ENCODE data around the gene PSMG3.

Gene PSMG3

DNA sequence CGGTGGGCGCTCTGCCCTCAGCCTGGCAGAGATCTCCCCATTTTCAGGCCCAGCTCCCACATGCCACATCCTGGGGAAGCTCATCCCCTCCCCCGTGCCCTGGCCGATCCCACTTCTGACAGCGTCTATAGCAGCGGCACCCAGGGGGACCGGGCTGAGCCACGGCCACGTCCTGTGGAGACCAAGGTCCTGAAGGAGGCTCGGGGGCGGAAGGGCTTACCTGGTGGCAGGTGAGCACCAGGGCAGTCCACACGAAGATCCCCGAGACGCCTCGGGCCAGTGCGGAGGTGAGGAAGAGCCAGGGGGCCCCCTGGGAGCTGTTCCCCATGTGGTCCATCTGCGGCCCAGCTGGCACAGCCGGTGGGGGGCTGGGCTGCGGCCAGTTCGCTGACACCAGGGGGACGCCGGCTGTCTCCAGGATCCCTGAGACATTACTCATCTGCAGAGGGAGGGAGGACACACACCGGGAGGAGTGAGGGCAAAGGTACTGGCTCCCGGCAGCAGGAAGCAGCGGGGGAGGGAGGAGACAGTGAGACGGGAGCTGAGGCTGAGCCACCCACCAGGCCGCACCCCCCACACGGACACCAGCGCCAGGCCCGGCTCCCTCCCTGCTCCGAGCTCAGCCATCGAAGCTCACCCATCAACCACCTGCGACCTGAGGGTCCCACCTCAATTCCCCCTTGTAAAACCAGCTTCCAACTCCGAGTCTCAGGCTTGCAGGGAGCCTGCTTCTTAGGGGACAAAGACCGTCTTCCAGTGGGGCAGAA is 14.6 kb downstream of the PSMG3 start (continued):
- TF ChIP-seq PRDM6 (tag by site-specific recombination; IDR thresholded peaks at IDR 0.05), result no peak
- TF ChIP-seq, protein P1, sequence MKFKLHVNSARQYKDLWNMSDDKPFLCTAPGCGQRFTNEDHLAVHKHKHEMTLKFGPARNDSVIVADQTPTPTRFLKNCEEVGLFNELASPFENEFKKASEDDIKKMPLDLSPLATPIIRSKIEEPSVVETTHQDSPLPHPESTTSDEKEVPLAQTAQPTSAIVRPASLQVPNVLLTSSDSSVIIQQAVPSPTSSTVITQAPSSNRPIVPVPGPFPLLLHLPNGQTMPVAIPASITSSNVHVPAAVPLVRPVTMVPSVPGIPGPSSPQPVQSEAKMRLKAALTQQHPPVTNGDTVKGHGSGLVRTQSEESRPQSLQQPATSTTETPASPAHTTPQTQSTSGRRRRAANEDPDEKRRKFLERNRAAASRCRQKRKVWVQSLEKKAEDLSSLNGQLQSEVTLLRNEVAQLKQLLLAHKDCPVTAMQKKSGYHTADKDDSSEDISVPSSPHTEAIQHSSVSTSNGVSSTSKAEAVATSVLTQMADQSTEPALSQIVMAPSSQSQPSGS (tag by site-specific recombination; IDR thresholded peaks at IDR 0.05; ENCODE audit: low read depth), result no peak
- TF ChIP-seq ZNF366 (tag by site-specific recombination; conservative IDR thresholded peaks at IDR 0.05), result 0 out of 2 replicates have a peak, but pooled peaks have one; percentile 30
- no peak for TF ChIP-seq ZNF121 (tag by site-specific recombination; IDR thresholded peaks at IDR 0.05)
- no peak for TF ChIP-seq KLF10 (tag by site-specific recombination; IDR thresholded peaks at IDR 0.05)
- TF ChIP-seq ZNF175 (tag by site-specific recombination; IDR thresholded peaks at IDR 0.05), result no peak
- TF ChIP-seq ZNF211 (tag by site-specific recombination; IDR thresholded peaks at IDR 0.05; ENCODE audit: low read depth), result no peak
- TF ChIP-seq ELK4 (IDR thresholded peaks at IDR 0.05; ENCODE audit: borderline replicate concordance, low read depth, low read length), result no peak
- no peak for TF ChIP-seq ZNF335 (tag by site-specific recombination; conservative IDR thresholded peaks at IDR 0.05)
- no peak for TF ChIP-seq GLI4 (tag by site-specific recombination; IDR thresholded peaks at IDR 0.05)
- TF ChIP-seq REST (tag by site-specific recombination; IDR thresholded peaks at IDR 0.05), result no peak
- no peak for TF ChIP-seq MZF1 (tag by site-specific recombination; IDR thresholded peaks at IDR 0.05; ENCODE audit: borderline replicate concordance)
- no peak for TF ChIP-seq ZSCAN23 (tag by site-specific recombination; IDR thresholded peaks at IDR 0.05)
- TF ChIP-seq ZNF549 (tag by site-specific recombination; IDR thresholded peaks at IDR 0.05), result no peak
- TF ChIP-seq, protein P2, sequence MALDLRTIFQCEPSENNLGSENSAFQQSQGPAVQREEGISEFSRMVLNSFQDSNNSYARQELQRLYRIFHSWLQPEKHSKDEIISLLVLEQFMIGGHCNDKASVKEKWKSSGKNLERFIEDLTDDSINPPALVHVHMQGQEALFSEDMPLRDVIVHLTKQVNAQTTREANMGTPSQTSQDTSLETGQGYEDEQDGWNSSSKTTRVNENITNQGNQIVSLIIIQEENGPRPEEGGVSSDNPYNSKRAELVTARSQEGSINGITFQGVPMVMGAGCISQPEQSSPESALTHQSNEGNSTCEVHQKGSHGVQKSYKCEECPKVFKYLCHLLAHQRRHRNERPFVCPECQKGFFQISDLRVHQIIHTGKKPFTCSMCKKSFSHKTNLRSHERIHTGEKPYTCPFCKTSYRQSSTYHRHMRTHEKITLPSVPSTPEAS (tag by site-specific recombination; IDR thresholded peaks at IDR 0.05), result no peak
- TF ChIP-seq, protein P3, sequence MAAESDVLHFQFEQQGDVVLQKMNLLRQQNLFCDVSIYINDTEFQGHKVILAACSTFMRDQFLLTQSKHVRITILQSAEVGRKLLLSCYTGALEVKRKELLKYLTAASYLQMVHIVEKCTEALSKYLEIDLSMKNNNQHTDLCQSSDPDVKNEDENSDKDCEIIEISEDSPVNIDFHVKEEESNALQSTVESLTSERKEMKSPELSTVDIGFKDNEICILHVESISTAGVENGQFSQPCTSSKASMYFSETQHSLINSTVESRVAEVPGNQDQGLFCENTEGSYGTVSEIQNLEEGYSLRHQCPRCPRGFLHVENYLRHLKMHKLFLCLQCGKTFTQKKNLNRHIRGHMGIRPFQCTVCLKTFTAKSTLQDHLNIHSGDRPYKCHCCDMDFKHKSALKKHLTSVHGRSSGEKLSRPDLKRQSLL (tag by site-specific recombination; IDR thresholded peaks at IDR 0.05), result no peak
- TF ChIP-seq SCRT2 (tag by site-specific recombination; IDR thresholded peaks at IDR 0.05), result no peak
- TF ChIP-seq ZSCAN16 (tag by site-specific recombination; IDR thresholded peaks at IDR 0.05), result no peak
- TF ChIP-seq ZNF473 (tag by site-specific recombination; IDR thresholded peaks at IDR 0.05), result no peak
- TF ChIP-seq, protein P4, sequence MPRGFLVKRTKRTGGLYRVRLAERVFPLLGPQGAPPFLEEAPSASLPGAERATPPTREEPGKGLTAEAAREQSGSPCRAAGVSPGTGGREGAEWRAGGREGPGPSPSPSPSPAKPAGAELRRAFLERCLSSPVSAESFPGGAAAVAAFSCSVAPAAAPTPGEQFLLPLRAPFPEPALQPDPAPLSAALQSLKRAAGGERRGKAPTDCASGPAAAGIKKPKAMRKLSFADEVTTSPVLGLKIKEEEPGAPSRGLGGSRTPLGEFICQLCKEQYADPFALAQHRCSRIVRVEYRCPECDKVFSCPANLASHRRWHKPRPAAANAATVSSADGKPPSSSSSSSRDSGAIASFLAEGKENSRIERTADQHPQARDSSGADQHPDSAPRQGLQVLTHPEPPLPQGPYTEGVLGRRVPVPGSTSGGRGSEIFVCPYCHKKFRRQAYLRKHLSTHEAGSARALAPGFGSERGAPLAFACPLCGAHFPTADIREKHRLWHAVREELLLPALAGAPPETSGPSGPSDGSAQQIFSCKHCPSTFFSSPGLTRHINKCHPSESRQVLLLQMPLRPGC (tag by site-specific recombination; IDR thresholded peaks at IDR 0.05), result no peak
- peak; percentile 47 for TF ChIP-seq SP2 (tag by site-specific recombination; IDR thresholded peaks at IDR 0.05)
- TF ChIP-seq ZNF112 (tag by site-specific recombination; IDR thresholded peaks at IDR 0.05), result no peak
- TF ChIP-seq ZNF639 (tag by site-specific recombination; IDR thresholded peaks at IDR 0.05), result no peak

Measured in HEK293 (cell line).